Activated naive CD8-positive, alpha-beta T cell (primary cell): ENCODE data around the gene FKBP1A.
"Not testable (repeated sequence)": the region's sequence is repeated elsewhere in the genome, so short reads cannot be mapped to it uniquely, and the experiment has no call there.

Source experiments
- H3K27ac Mint-ChIP-seq: one replicate; pipeline ENCODE4 v1.8.0; 2021; ENCODE audit warnings: mixed read lengths
- H3K27me3 Mint-ChIP-seq: one replicate; pipeline ENCODE4 v1.8.0; 2021; ENCODE audit warnings: mixed read lengths
- H3K36me3 Mint-ChIP-seq: one replicate; pipeline ENCODE4 v1.8.0; 2021; ENCODE audit warnings: mixed read lengths
- H3K4me1 Mint-ChIP-seq: one replicate; pipeline ENCODE4 v1.8.0; 2021; ENCODE audit warnings: low read depth, mixed read lengths
- H3K4me3 Mint-ChIP-seq: one replicate; pipeline ENCODE4 v1.8.0; 2021; ENCODE audit warnings: mild to moderate bottlenecking, mixed read lengths
- H3K9me3 Mint-ChIP-seq: one replicate; pipeline ENCODE4 v1.8.0; 2021; ENCODE audit warnings: low read depth, mixed read lengths

The FKBP1A gene

DNA sequence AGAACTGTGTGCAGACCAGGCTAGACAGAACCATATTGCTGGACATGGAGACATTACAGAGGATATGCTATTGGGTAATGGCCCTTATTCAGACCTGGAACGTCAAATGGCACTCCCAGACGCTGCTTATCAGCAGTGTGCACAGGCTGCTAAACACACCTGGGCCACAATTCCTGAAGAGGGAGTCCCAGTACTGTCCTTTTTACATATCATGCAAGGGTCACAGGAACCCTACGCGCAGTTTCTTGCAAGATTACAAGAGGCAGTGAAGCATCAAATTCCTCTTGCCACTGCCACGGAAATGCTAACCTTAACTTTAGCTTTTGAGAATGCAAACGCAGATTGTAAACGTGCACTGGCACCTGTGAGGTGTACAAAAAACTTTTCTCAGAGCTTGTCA lies 5.3 kb upstream of the FKBP1A start:
- not testable (repeated sequence) for H3K27me3 Mint-ChIP-seq, H3K4me3 Mint-ChIP-seq, H3K36me3 Mint-ChIP-seq, H3K27ac Mint-ChIP-seq
- H3K4me1 Mint-ChIP-seq, result peaks cover 40% of the 10 kb centered on the region
- peaks cover 10% of the 10 kb centered on the region for H3K9me3 Mint-ChIP-seq

DNA sequence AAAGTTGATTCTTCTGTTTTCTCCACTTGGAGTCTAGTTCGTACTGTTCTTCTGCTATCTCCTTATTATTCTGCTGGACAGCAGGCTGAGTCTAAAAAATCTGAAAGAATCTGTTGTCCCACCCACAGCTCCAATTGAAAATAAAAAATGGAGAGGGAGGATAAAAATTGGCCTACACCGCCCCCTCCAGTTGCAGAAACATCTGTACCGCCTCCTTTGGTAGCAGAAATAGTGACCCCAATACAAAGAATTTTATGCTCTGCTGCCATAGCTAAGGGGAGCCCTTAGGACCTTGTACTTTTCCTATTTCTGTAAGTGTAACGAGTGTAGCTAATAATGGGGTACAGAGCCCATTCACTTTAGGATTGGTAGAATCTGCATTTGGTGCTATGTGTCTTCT lies 4.9 kb upstream of the FKBP1A start:
- H3K36me3 Mint-ChIP-seq, result peaks cover 4% of the 10 kb centered on the region
- H3K27me3 Mint-ChIP-seq, result no peaks in the 10 kb centered on the region
- peaks cover 39% of the 10 kb centered on the region for H3K4me1 Mint-ChIP-seq
- H3K4me3 Mint-ChIP-seq, result no peak overlapping the region
- no peak overlapping the region for H3K27ac Mint-ChIP-seq
- H3K9me3 Mint-ChIP-seq, result peaks cover 9% of the 10 kb centered on the region

DNA sequence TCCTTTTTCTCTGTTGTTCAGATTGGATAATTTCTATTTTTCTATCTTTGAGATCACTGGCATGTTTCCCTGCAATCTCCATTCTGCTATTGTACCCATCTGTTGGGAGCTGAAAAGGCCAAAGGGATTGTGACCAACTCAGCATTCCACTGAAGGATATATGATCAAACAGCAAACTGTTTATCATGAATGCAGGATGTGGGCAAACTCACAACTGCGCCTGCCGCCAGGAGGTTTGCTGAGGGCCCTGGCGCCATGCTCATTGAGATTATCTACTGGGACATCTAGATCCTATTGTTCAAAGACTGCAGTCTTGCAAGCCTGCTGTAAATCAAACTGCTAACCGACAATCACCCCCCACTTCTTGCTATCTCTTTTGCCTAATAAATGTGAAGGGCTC lies 3.8 kb upstream of the FKBP1A start:
- Mint-ChIP-seq H3K4me1 (peaks cover 33% of the 10 kb centered on the region), H3K4me3 (peak overlapping the region; percentile 17), H3K36me3 (no peaks in the 10 kb centered on the region), H3K27ac (no peak overlapping the region), H3K27me3 (no peaks in the 10 kb centered on the region), H3K9me3 (peaks cover 7% of the 10 kb centered on the region)

DNA sequence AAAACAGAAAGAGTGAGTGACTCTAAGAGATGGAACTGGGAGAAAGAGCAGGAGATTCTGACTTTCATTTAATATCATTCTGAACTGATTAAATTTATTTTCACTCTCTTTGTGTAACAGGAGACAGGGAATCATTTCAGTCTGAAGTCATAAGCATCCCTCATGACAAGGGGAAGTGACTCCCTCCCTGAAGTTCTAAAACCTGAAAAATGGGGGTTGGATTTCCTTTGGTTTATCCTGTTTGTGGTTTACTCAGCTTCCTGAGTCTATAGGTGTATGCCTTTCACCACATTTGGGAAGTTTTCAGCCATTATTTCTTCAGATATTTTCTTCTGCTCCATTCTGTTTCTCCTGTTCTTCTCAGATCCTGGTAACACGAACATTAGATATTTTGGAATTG lies 3.4 kb upstream of the FKBP1A start:
- H3K27me3 Mint-ChIP-seq, result no peaks in the 10 kb centered on the region
- H3K36me3 Mint-ChIP-seq, result no peaks in the 10 kb centered on the region
- no peak overlapping the region for H3K27ac Mint-ChIP-seq
- H3K4me1 Mint-ChIP-seq, result peaks cover 31% of the 10 kb centered on the region
- peak overlapping the region; percentile 17 for H3K4me3 Mint-ChIP-seq
- peaks cover 7% of the 10 kb centered on the region for H3K9me3 Mint-ChIP-seq

DNA sequence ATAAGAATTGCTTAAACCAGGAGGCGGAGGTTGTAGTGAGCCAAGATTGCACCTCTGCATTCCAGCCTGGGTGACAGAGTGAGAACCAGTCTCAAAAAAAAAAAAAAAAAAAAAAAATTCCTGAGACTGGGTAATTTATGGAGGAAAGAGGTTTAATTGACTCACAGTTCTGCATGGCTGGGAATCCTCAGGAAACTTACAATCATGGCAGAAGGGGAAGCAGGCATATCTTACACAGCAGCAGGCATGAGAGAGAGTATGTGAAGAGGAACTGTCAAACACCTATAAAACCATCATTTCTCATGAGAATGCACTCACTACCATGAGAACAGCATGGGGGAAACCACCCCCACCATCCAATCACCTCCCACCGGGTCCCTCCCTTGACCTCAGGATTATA lies 1.8 kb upstream of the FKBP1A start:
- H3K9me3 Mint-ChIP-seq, result peaks cover 7% of the 10 kb centered on the region

DNA sequence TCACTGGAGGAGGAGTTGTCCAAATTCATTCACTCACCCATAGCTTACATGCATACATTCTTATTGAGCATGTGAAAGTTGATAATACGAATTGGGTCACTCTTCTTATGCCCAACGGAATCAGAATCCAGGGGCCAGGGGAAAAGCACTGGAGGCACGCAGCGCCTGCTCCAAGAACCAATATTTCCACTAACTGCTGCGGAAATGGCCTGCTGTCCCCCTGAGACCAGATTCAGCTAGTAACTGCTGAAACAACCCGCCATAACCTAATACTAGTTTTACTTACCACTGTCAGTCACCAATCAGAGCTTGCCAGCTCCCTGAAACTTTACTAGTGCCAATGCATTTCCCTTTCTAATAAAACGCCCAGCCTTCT lies 641 bp upstream of the FKBP1A start:
- H3K4me1 Mint-ChIP-seq, result peaks cover 57% of the 10 kb centered on the region
- H3K9me3 Mint-ChIP-seq, result peaks cover 7% of the 10 kb centered on the region

More for the DNA sequence above, 1.8 kb upstream of the FKBP1A start:
- H3K27me3 Mint-ChIP-seq, result no peaks in the 10 kb centered on the region
- H3K4me3 Mint-ChIP-seq, result no peak overlapping the region
- H3K4me1 Mint-ChIP-seq, result peaks cover 46% of the 10 kb centered on the region
- H3K36me3 Mint-ChIP-seq, result no peaks in the 10 kb centered on the region
- H3K27ac Mint-ChIP-seq, result no peak overlapping the region

DNA sequence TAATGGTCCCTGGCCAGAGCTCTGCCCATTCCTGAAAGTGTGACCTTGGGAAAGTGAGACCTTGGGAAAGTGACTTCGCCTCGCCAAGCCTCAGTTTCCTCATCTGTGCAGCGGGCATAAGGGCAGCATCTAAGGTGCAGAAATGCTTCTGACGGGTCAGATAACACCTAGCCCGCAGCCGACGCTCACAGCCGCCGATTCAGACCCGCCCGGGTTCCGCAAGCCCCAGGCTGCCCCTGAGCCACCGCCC lies 486 bp downstream of the FKBP1A start:
- peaks cover 63% of the 10 kb centered on the region for H3K4me1 Mint-ChIP-seq
- no peaks in the 10 kb centered on the region for H3K27me3 Mint-ChIP-seq
- H3K36me3 Mint-ChIP-seq, result no peaks in the 10 kb centered on the region
- peak overlapping the region; percentile 93 for H3K27ac Mint-ChIP-seq
- peak overlapping the region; percentile 96 for H3K4me3 Mint-ChIP-seq
- H3K9me3 Mint-ChIP-seq, result peaks cover 7% of the 10 kb centered on the region

More for the DNA sequence above, 641 bp upstream of the FKBP1A start:
- peak overlapping the region; percentile 97 for H3K4me3 Mint-ChIP-seq
- no peaks in the 10 kb centered on the region for H3K27me3 Mint-ChIP-seq
- H3K36me3 Mint-ChIP-seq, result no peaks in the 10 kb centered on the region
- H3K27ac Mint-ChIP-seq, result peak overlapping the region; percentile 97

DNA sequence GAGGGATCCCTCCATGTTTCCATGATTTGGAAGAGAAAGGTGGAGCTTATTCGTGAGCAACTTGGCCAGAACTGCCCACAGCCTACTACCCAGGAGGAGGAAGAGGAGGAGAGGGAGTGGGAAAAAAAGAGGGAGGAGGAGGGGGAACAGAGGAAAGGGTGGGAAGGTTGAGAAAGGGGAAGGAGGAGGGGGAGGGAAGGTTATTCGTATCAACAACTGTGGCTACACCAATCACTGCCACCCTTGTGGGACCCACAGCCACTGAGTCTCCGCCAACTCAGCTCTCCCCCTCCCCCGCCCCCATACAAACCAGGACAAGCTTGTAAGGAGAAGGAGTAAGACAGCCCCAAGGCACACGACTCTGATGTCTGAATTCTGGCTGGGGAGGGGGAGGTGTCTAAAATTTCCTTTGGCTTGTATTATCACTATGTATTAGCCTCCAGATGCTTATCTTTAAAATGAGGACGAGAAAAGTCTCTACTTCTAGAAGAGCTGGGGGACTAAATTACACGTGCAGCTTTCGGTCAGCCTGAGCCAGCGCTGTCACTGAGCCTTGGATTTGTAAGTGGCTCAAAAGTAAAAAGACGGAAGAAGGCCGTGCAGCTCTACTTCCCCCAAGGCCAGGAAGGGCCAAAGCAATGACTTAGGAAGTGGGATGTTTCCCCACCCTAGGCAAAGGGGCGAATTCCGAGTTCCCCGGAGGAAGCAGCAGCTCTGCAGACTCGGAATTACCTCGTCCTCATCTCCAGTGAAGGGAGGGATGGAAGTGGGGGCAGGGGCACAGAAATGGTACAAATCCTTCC lies 1.0 kb downstream of the FKBP1A start:
- peak overlapping the region; percentile 93 for H3K27ac Mint-ChIP-seq
- peak overlapping the region; percentile 96 for H3K4me3 Mint-ChIP-seq
- H3K27me3 Mint-ChIP-seq, result no peaks in the 10 kb centered on the region
- no peaks in the 10 kb centered on the region for H3K36me3 Mint-ChIP-seq
- peaks cover 3% of the 10 kb centered on the region for H3K9me3 Mint-ChIP-seq
- peaks cover 64% of the 10 kb centered on the region for H3K4me1 Mint-ChIP-seq

DNA sequence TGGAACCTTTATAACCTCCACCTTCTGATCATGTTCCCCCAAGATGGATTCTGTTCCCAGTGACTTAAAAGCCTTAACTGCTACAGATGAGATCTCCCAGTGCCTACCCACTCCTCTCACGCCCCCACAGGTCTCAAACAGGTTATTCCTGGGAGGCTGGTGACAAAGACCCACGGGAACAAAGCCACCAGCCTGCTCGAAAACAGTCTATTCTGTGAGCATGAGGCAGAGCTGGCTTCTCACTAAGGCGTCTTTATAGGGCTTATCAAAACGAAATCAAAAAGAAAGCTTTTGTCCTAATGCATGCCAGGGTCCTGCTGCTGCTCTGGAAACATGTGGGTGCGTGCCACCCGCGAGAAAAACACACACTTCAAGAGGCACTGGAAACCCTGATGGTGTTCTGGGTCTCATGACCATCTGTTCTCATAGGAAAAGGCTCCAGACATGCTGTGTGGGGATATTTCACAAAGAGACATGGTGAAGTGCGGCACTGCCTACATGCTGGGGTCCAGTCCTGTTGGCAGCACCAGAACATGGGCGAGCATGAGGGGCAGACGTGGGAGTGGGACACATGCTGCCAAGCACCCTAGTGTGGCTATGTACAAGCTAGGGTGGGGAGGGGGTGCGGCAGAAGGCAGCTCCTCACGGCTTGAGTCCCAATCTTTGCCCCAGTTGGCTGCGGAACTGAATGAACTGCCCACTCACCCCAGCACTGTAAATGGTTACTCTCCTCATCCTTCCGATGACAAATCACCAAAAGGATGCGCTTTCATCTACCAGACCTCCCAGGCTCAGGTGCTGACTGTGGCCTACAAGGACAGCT lies 2.1 kb downstream of the FKBP1A start:
- Mint-ChIP-seq H3K36me3 (no peaks in the 10 kb centered on the region), H3K9me3 (no peaks in the 10 kb centered on the region), H3K27me3 (no peaks in the 10 kb centered on the region), H3K27ac (peak overlapping the region; percentile 90), H3K4me1 (peaks cover 68% of the 10 kb centered on the region), H3K4me3 (peak overlapping the region; percentile 96)

DNA sequence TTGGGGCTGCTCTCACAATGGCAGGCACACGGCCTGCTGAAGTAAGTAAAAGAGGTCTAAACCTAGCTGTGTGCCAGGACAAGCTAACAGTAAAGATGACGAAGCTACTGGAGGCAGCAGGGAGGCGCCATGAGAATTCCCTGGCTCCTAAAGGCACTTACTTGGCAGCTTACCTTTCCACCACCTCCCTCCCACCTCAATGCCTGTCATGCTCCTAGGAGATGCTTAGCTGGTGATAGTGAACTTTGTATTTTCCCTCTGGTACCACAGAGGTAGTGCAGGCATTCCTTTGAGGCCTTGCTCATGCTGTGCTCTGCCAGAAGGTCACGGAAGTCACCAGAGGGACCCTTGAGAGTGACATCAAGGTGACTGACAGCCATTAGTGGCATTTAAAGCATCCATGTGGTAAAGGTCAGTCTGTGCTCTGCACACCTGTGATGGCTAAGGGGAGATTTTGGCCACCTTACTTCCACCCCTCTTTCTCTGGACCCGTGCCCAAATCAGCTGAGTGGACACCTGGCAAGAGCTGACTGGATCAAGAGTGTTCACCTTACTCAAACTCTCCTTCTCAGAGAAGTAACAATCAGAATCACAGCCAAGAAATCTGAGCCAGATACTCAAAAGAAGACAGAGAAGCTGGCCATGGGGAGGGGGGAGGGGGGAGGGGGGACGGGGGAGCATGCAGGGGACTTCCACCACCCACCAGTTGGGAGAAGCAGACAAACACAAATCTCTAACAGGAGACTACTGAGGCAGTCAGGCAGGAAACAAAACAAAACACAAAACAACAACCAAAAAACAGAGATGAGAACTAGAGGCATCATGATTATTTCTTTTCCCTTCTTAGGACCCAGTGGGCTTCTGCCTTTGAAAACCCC lies 2.9 kb downstream of the FKBP1A start:
- Mint-ChIP-seq H3K4me1 (peaks cover 74% of the 10 kb centered on the region), H3K9me3 (no peaks in the 10 kb centered on the region), H3K27me3 (no peaks in the 10 kb centered on the region), H3K36me3 (no peaks in the 10 kb centered on the region), H3K4me3 (peak overlapping the region; percentile 96), H3K27ac (peak overlapping the region; percentile 90)

DNA sequence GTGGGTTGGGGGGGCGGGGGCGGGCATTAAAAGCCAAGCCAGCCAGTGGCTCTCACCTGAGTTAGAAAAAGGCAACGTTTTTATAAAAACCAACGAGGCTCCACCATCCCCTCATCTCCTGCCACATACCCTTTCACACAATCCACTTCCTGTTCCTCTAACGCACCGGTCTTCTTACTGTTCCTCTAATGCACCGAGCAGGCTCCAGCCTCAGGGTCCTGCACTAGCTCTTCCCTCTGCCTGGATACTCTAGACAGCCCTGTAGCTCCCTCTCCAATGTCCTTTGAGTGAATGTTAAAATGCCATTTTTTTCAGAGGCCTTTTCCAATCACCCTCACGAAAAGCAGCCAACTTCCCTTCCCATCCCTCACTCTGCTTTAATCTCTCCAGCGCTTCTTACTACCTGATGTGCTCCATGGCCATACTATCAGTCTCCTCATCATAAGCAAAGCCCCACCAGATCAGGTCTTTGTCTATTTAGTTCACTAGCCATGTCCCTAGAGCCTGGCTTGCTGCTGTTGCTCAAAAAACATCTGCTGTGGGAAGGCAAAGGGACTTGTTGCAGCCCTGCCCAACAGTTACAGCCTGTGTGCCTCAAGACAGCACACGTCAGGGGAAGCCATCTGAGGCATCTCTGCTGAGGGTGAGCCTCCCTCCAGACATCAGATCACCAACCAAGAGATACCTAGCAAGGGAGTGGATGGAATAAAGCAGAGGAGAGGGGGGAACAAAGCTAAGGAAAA lies 3.9 kb downstream of the FKBP1A start:
- no peaks in the 10 kb centered on the region for H3K9me3 Mint-ChIP-seq
- no peaks in the 10 kb centered on the region for H3K27me3 Mint-ChIP-seq
- peaks cover 82% of the 10 kb centered on the region for H3K4me1 Mint-ChIP-seq
- peak overlapping the region; percentile 96 for H3K4me3 Mint-ChIP-seq
- H3K27ac Mint-ChIP-seq, result peak overlapping the region; percentile 91
- no peaks in the 10 kb centered on the region for H3K36me3 Mint-ChIP-seq

DNA sequence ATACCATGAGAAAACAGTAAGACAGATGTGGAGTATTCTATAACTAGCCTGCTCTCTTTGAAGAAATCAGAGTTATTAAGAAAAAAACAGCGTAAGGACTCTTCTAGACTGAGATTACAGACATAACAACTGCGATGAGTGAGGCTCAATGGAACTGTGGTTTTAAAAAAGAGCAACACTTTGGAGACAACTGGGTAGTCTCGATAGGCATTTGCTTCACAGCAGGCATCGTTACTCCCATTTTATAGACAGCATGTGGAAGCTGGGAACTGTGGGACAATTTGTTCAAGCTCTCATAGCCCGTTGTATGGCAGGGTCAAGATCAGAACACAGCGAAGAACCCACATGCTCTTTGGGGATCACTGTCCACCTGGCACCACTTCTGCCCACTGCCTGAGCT lies 4.6 kb downstream of the FKBP1A start:
- Mint-ChIP-seq H3K4me3 (peak overlapping the region; percentile 96), H3K27me3 (no peaks in the 10 kb centered on the region), H3K36me3 (no peaks in the 10 kb centered on the region), H3K4me1 (peaks cover 82% of the 10 kb centered on the region), H3K9me3 (no peaks in the 10 kb centered on the region), H3K27ac (peak overlapping the region; percentile 91)

DNA sequence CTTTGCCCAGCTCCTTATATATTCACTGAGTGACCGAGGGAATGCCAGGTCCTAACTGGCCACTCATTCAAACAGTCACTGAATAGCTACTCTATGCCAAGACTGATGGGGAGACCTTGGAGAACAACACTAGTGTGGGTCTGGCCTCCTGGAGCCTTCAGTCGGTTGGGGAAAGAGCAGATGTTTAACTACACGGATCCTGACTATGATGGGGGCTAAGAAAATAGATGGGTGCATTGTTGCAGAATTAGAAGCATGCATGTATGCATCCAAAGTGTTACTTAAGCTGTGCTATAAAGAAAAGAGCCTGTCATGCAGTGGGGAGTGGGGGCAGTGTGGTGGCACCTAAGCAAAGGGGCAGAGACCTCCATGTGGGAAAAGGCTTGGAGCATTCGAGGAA lies 6.5 kb downstream of the FKBP1A start:
- Mint-ChIP-seq H3K4me1 (peaks cover 93% of the 10 kb centered on the region), H3K4me3 (no peak overlapping the region), H3K9me3 (no peaks in the 10 kb centered on the region), H3K36me3 (no peaks in the 10 kb centered on the region), H3K27me3 (no peaks in the 10 kb centered on the region), H3K27ac (peak overlapping the region; percentile 56)

DNA sequence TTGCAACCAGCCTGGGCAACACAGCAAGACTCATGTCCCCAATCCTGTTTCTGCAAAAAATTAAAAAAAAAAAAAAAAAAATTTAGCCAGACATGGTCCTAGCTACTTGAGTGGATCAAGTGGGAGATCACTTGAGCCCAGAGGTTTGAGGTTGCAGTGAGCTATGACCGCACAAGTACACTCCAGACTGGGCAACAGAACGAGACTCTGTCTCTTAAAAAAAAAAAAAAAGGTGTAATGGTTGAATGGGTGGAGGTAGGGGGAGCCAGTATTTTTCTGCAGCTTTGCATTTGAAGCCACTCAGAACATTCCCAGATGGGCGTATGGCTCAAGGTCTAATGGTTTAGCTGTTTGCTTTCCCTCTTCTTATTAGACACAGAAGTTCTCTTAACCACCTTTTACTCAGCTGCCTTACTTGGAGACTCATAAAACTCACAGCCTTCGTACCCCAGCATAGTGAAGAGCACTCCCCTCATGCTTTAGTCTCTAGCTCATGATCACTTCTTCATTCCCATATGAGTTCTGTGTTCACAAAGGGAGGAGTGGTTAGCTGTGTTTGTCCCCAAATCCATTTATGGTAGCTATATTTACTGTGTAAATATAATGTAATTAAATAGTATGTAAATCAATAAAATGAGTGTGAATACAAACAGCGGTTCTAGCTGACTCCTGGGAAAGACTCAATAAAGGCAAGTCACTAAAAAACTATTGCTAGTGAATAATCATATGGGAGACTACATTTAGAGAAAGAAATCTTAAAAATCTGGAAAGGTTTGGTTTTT lies 9.0 kb downstream of the FKBP1A start:
- H3K4me1 Mint-ChIP-seq, result peaks cover 95% of the 10 kb centered on the region
- H3K27ac Mint-ChIP-seq, result peak overlapping the region; percentile 25
- H3K36me3 Mint-ChIP-seq, result no peaks in the 10 kb centered on the region

More for the DNA sequence above, 9.0 kb downstream of the FKBP1A start:
- Mint-ChIP-seq H3K4me3 (peak overlapping the region; percentile 11), H3K27me3 (no peaks in the 10 kb centered on the region), H3K9me3 (no peaks in the 10 kb centered on the region)
